ENCODE results near the gene SPSB1. TPM values are rescaled to one million over a fixed set of nuclear protein-coding genes. Genes with fewer than 3 reads are reported as not detected.

Gene SPSB1
- total RNA-seq, 1 donor from 2014 or later = 5.6 TPM

DNA sequence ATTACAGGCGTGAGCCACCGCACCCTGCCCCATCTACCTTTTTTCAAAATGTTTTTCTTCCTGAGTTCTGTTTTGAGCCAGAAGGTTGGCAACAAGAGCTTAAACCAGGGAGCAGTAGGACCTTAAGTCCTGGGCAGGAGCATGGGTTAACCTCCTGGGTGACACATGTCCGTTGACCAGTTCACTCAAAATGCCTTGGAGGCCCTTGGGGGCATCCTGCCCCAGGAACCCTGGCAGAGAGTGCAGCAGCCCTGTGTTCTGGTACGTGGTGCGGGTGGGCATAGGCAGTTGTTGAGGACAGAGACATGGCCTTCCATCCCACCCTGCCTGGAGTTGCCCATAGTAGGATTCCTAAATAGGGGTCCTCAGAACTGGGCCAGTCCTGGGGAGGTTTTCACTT lies 46.5 kb upstream of the SPSB1 start:
- Mint-ChIP-seq H3K4me3 (no peak overlapping the region), H3K4me1 (ENCODE audit: unreplicated experiment) (peaks cover 11% of the 10 kb centered on the region), H3K9me3 (no peaks in the 10 kb centered on the region), H3K27ac (no peak overlapping the region), H3K27me3 (no peaks in the 10 kb centered on the region), H3K36me3 (peaks cover 4% of the 10 kb centered on the region)
- DNase-seq (ENCODE audit: extremely low spot score, unreplicated experiment) = no peak
- TF ChIP-seq CTCF (conservative IDR thresholded peaks at IDR 0.05) = no peak

- H3K4me3 Mint-ChIP-seq = no peak overlapping the region
- H3K27ac Mint-ChIP-seq = no peak overlapping the region
These were observed 45.6 kb upstream of the SPSB1 start for GRCh38 chr1:9246841-9247785.

DNA sequence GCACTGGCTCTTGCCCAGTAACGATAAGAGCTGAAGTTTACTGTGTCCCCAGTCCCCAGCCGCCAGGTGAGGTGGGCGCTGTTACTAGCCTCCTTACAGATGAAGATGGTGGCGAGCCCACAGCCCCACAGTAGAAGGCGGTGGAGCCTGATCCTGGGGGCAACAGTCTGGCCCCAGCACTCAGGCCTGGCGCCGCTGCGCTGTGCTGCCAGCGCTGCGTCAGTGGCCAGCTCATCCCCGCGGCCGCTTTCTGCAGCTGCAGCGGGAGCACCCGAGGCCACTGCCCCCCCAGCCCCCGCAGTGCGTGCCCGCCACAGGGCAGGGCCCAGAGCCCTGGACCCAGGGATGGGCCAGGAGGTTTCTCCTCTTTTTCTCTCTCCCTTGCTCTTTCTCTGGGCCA lies 44.8 kb upstream of the SPSB1 start:
- H3K27ac Mint-ChIP-seq = no peak overlapping the region
- H3K4me1 Mint-ChIP-seq (ENCODE audit: unreplicated experiment) = peaks cover 12% of the 10 kb centered on the region
- H3K4me3 Mint-ChIP-seq = no peak overlapping the region
- H3K27me3 Mint-ChIP-seq = no peaks in the 10 kb centered on the region
- H3K36me3 Mint-ChIP-seq = no peaks in the 10 kb centered on the region
- TF ChIP-seq CTCF (conservative IDR thresholded peaks at IDR 0.05) = no peak
- no peak for DNase-seq (ENCODE audit: extremely low spot score, unreplicated experiment)
- no peaks in the 10 kb centered on the region for H3K9me3 Mint-ChIP-seq

More at GRCh38 chr1:9246841-9247785, 45.6 kb upstream of the SPSB1 start:
- TF ChIP-seq CTCF (conservative IDR thresholded peaks at IDR 0.05) = no peak
- DNase-seq (ENCODE audit: extremely low spot score, unreplicated experiment) = no peak
- no peaks in the 10 kb centered on the region for H3K9me3 Mint-ChIP-seq
- H3K27me3 Mint-ChIP-seq = no peaks in the 10 kb centered on the region
- peaks cover 2% of the 10 kb centered on the region for H3K36me3 Mint-ChIP-seq
- H3K4me1 Mint-ChIP-seq (ENCODE audit: unreplicated experiment) = peaks cover 11% of the 10 kb centered on the region

DNA sequence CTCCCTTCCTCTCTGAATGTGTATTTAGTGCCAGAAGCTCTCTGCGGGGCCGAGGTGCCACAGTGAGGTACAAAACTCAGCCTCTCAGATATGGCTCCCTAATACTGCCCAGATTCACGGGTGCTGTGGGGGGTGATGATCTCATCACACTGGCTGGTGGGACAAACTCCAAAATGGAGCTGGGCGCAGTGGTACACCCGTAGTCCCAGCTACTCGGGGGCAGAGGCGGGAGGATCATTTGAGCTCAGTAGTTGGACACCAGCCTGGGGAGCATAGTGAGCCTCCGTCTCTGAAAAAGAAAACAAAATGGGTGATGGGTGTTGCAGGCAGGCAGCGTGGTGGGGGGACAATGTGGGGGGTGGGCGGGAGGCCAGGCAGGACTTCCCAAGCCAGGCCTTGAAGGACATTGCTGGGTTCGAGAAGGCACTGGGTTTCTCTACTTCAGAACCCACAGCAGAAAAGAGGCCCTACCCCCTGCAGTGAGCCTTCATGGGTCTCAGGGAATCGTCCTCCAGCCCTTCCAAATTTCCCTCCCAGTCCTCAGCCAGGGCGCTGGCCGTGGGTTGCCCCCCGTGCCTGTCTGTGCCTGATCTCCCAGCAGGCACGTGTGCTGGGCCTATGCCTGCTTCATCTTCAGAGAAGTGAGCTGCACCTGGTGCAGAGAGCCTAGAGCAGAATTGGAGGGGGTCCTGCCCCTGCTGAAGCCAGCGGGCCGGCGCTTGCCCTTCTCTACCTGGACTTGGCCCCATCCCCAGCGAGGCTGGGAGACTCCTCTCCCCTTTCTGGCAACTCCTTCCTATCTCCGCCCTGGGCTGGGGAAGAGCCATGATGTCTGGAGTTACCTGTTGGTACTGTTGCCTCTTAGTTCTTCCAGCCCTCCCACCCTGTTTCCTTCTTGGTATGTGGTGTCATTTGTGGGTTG lies 44.1 kb upstream of the SPSB1 start:
- TF ChIP-seq CTCF (conservative IDR thresholded peaks at IDR 0.05) = no peak
- no peaks in the 10 kb centered on the region for H3K27me3 Mint-ChIP-seq
- peak overlapping the region; percentile 22 for H3K27ac Mint-ChIP-seq
- H3K4me3 Mint-ChIP-seq = no peak overlapping the region
- DNase-seq (ENCODE audit: extremely low spot score, unreplicated experiment) = no peak
- H3K9me3 Mint-ChIP-seq = no peaks in the 10 kb centered on the region
- peaks cover 18% of the 10 kb centered on the region for H3K4me1 Mint-ChIP-seq (ENCODE audit: unreplicated experiment)
- no peaks in the 10 kb centered on the region for H3K36me3 Mint-ChIP-seq

DNA sequence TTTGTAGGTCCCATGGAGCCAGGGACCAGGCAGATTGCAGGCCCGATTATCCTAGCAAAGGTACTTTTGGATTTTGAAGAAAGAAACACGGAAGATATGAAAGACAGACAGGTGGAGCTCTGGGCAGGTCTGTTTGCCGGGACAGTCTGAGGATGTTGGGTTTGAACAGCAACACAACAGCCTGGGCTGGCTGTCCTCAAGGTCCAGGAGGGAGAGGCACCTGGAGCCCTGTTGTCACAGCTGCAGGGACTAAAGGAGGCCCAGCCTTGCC lies 43.5 kb upstream of the SPSB1 start:
- Mint-ChIP-seq H3K27ac (peak overlapping the region; percentile 22), H3K27me3 (peaks cover 3% of the 10 kb centered on the region), H3K4me1 (ENCODE audit: unreplicated experiment) (peaks cover 23% of the 10 kb centered on the region), H3K9me3 (no peaks in the 10 kb centered on the region), H3K36me3 (no peaks in the 10 kb centered on the region), H3K4me3 (no peak overlapping the region)
- no peak for DNase-seq (ENCODE audit: extremely low spot score, unreplicated experiment)
- no peak for TF ChIP-seq CTCF (conservative IDR thresholded peaks at IDR 0.05)
